HepG2 (cell line): ENCODE data around the gene UNC5CL. TPM values are rescaled to one million over a fixed set of nuclear protein-coding genes. Genes with fewer than 3 reads are reported as not detected.

Experiments used
- BRCA1 ChIP-seq: sonication (generic); formaldehyde crosslinking; IDR thresholded peaks from 2 replicates; pipeline ENCODE4 v1.4.0; 2020; ENCODE audit warnings: missing genetic modification reagents
- DPF2 ChIP-seq: sonication (generic); formaldehyde crosslinking; IDR thresholded peaks from 2 replicates; pipeline ENCODE4 v1.4.0; 2020; ENCODE audit warnings: mild to moderate bottlenecking, low read depth, missing genetic modification reagents, borderline replicate concordance
- FOXM1 ChIP-seq: sonication (generic); formaldehyde crosslinking; IDR thresholded peaks from 2 replicates; pipeline ENCODE4 v1.5.0; 2020; ENCODE audit warnings: missing genetic modification reagents
- HMGXB4 ChIP-seq, 2 experiments: sonication (generic) in 1 of 2; formaldehyde crosslinking in 1 of 2; IDR thresholded peaks; 2 replicates each; pipeline versions ENCODE4 v1.4.0 to v1.6.1; 2018 to 2020; ENCODE audit warnings: missing genetic modification reagents in 2 of 2, borderline replicate concordance in 1 of 2, low read depth in 1 of 2, mild to moderate bottlenecking in 1 of 2, missing biosample characterization in 1 of 2
- JARID2 ChIP-seq: sonication (generic); formaldehyde crosslinking; IDR thresholded peaks from 2 replicates; pipeline ENCODE4 v1.8.1; 2023; ENCODE audit warnings: missing genetic modification reagents, inconsistent platforms; ENCODE audit not compliant: insufficient replicate concordance
- JUN ChIP-seq: sonication (generic); formaldehyde crosslinking; IDR thresholded peaks from 2 replicates; pipeline ENCODE4 v1.4.0; 2020; ENCODE audit warnings: mild to moderate bottlenecking, missing genetic modification reagents
- KDM2A ChIP-seq: sonication (generic); formaldehyde crosslinking; IDR thresholded peaks from 2 replicates; pipeline ENCODE4 v1.4.0; 2020; ENCODE audit warnings: low read depth, missing genetic modification reagents, borderline replicate concordance
- NFAT5 ChIP-seq: sonication (generic); formaldehyde crosslinking; IDR thresholded peaks from 2 replicates; pipeline ENCODE4 v1.4.0; 2020; ENCODE audit warnings: missing genetic modification reagents
- NFKB2 ChIP-seq: sonication (generic); formaldehyde crosslinking; IDR thresholded peaks from 2 replicates; pipeline ENCODE4 v1.4.0; 2020; ENCODE audit warnings: missing genetic modification reagents, borderline replicate concordance
- RXRB ChIP-seq: IDR thresholded peaks from 2 replicates; pipeline ENCODE4 v1.6.1; 2016; ENCODE audit warnings: borderline replicate concordance, missing genetic modification reagents, missing compliant biosample characterization
- TBP ChIP-seq: sonication (generic); formaldehyde crosslinking; IDR thresholded peaks from 2 replicates; pipeline ENCODE4 v1.5.0; 2020; ENCODE audit warnings: missing genetic modification reagents
- TBX2 ChIP-seq: sonication (generic); formaldehyde crosslinking; IDR thresholded peaks from 2 replicates; pipeline ENCODE4 v1.5.0; 2020; ENCODE audit warnings: missing genetic modification reagents, mild to moderate bottlenecking, borderline replicate concordance
- ZBTB21 ChIP-seq: sonication (generic); formaldehyde crosslinking; IDR thresholded peaks from 2 replicates; pipeline ENCODE4 v1.4.0; 2020; ENCODE audit warnings: missing genetic modification reagents
- ZMYM2 ChIP-seq: sonication (generic); formaldehyde crosslinking; IDR thresholded peaks from 2 replicates; pipeline ENCODE4 v1.8.0; 2022; ENCODE audit warnings: mild to moderate bottlenecking, missing genetic modification reagents
- ZNF124 ChIP-seq: sonication (generic); formaldehyde crosslinking; IDR thresholded peaks from 2 replicates; pipeline ENCODE4 v1.4.0; 2020; ENCODE audit warnings: missing genetic modification reagents
- ZNF138 ChIP-seq: sonication (generic); formaldehyde crosslinking; IDR thresholded peaks from 2 replicates; pipeline ENCODE4 v1.5.0; 2020; ENCODE audit warnings: mild to moderate bottlenecking, low read depth, missing genetic modification reagents
- ZNF234 ChIP-seq: sonication (generic); formaldehyde crosslinking; conservative IDR thresholded peaks from 2 replicates; pipeline ENCODE4 v1.5.1; 2020; ENCODE audit warnings: mild to moderate bottlenecking, missing genetic modification reagents
- polyA plus RNA-seq, 8 experiments: library from polyadenylated mRNA; depleted of rRNA in 3 of 8; stranded (reverse) in 7 of 8; unstranded in 1 of 8; fragments of >200 nt; fragmentation: Illumina TruSeq in 4 of 8; extraction: Trizol in 4 of 8; gene quantifications; 2 replicates each; pipeline versions ENCODE4 v1.2.1 to v1.2.3, GENCODE V29; 2011 to 2016; ENCODE audit warnings: low read depth in 4 of 8, missing spikeins in 1 of 8, mixed read lengths in 1 of 8; ENCODE audit not compliant: insufficient read depth in 1 of 8
- total RNA-seq, 5 experiments: library from RNA; depleted of rRNA; stranded (reverse); fragments of >200 nt; fragmentation: Illumina TruSeq; extraction: Trizol; gene quantifications; 2 replicates each; pipeline ENCODE4 v1.2.3, GENCODE V29; 2016; ENCODE audit warnings: low read depth in 1 of 5
- TF ChIP-seq, protein P1 (sequence below): sonication (generic); formaldehyde crosslinking; IDR thresholded peaks from 2 replicates; pipeline ENCODE4 v1.5.0; 2020; ENCODE audit warnings: mild to moderate bottlenecking, missing genetic modification reagents, borderline replicate concordance
- TF ChIP-seq, protein P2 (sequence below): sonication (generic); formaldehyde crosslinking; IDR thresholded peaks from 2 replicates; pipeline ENCODE4 v1.4.0; 2020; ENCODE audit warnings: mild to moderate bottlenecking, missing genetic modification reagents

The UNC5CL gene
- total and polyA plus RNA-seq, 2 of the 13 experiments (the other 11 are each of a cell fraction or from before 2014, with no cell fraction given), result 2.4 to 2.5 TPM

DNA sequence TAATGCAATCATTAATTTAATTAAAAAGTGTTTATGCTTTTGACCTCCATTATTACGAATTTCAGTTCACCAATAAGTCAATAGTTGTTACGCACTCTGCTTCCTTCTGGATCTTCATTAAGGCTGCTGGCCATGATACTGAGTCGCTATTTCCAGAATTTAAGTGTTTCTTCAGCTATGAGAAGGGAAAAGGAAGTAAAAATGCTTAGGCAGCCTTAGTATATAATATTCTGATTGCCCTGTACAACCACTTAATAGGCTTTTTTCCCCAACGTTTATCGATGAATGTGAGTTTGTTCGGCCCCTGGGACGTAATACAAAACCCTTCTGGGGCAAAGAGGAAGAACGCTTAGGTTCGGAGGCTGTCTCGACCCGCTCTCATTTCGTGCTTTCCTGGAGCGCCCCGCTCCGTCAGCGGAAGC, 32.5 kb upstream of the UNC5CL start (continued):
- TF ChIP-seq ZNF138 (CRISPR knock-in tag) (no peak), ZNF234 (CRISPR knock-in tag) (no peak), JARID2 (no peak), TBX2 (CRISPR knock-in tag) (no peak), FOXM1 (CRISPR knock-in tag) (no peak), ZMYM2 (CRISPR knock-in tag) (no peak), RXRB (CRISPR knock-in tag) (no peak), BRCA1 (CRISPR knock-in tag) (no peak; the same call in 1 of the 2 replicates), NFAT5 (no peak), DPF2 (no peak), JUN (no peak; the same call in 1 of the 2 replicates), ZNF124 (CRISPR knock-in tag) (no peak; the same call in 1 of the 2 replicates), HMGXB4 (CRISPR knock-in tag; IDR thresholded peaks at IDR 0.05; ENCODE audit: borderline replicate concordance in 1 of 2, low read depth in 1 of 2) (no peak), TBP (CRISPR knock-in tag) (no peak), KDM2A (CRISPR knock-in tag) (no peak), ZBTB21 (CRISPR knock-in tag) (no peak), NFKB2 (CRISPR knock-in tag) (no peak)
- TF ChIP-seq, protein P1, sequence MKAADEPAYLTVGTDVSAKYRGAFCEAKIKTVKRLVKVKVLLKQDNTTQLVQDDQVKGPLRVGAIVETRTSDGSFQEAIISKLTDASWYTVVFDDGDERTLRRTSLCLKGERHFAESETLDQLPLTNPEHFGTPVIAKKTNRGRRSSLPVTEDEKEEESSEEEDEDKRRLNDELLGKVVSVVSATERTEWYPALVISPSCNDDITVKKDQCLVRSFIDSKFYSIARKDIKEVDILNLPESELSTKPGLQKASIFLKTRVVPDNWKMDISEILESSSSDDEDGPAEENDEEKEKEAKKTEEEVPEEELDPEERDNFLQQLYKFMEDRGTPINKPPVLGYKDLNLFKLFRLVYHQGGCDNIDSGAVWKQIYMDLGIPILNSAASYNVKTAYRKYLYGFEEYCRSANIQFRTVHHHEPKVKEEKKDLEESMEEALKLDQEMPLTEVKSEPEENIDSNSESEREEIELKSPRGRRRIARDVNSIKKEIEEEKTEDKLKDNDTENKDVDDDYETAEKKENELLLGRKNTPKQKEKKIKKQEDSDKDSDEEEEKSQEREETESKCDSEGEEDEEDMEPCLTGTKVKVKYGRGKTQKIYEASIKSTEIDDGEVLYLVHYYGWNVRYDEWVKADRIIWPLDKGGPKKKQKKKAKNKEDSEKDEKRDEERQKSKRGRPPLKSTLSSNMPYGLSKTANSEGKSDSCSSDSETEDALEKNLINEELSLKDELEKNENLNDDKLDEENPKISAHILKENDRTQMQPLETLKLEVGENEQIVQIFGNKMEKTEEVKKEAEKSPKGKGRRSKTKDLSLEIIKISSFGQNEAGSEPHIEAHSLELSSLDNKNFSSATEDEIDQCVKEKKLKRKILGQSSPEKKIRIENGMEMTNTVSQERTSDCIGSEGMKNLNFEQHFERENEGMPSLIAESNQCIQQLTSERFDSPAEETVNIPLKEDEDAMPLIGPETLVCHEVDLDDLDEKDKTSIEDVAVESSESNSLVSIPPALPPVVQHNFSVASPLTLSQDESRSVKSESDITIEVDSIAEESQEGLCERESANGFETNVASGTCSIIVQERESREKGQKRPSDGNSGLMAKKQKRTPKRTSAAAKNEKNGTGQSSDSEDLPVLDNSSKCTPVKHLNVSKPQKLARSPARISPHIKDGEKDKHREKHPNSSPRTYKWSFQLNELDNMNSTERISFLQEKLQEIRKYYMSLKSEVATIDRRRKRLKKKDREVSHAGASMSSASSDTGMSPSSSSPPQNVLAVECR, result no peak
- TF ChIP-seq, protein P2, sequence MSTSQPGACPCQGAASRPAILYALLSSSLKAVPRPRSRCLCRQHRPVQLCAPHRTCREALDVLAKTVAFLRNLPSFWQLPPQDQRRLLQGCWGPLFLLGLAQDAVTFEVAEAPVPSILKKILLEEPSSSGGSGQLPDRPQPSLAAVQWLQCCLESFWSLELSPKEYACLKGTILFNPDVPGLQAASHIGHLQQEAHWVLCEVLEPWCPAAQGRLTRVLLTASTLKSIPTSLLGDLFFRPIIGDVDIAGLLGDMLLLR (CRISPR knock-in tag), result no peak
